ENCODE results near the gene FAM200A. TPM values are rescaled to one million over a fixed set of nuclear protein-coding genes. Genes with fewer than 3 reads are reported as not detected.
A peak's percentile ranks its signal among the peaks of the same experiment; 100 is the strongest.

FAM200A gene
- total and polyA plus RNA-seq, 2 of the 13 experiments (the other 11 are each of a cell fraction or from before 2014, with no cell fraction given) = 4.7 to 6.3 TPM

DNA sequence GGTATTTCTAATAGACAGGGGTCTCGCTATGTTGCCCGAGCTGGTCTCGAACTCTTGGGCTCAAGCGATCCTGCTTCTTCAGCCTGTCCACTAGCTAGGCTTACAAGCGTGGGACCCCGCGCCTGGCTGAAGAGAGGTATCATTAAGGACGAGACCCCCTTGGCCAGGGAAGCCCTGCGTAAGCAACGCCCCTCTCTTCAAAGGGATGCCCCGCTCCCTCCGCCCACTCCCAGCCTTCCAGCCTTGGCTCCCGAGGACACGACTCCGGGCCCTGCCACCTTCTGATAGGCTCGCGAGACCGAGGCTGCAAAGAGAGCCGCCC is 47.7 kb downstream of the FAM200A start:
- ATAC-seq = peak; percentile 88
- POLR2A ChIA-PET = interaction anchor here (0.7 to 2.0 kb wide), 18 partner anchors 12 to 296 kb away, joined by 3 to 42 read pairs (median 6); partner anchors contain the start of genes ATP5MF, BUD31, FAM200A and KPNA7
- Histone ChIP-seq H3K9me3 (ENCODE audit: low read length) (no peaks in the 10 kb centered on the region), H4K20me1 (ENCODE audit: insufficient read depth, low read length) (peaks cover 7% of the 10 kb centered on the region; the same call in 1 of the 2 replicates), H3K27me3 (ENCODE audit: control insufficient read depth in 1 of 2, insufficient read depth in 2 of 2, low read length in 2 of 2) (no peaks in the 10 kb centered on the region; a peak in 1 of 5 replicates), H3K27ac (ENCODE audit: extremely low read length, insufficient read depth, low read length) (peak overlapping the region; percentile 76), H2AFZ (ENCODE audit: low read length) (no peak overlapping the region), H3K79me2 (ENCODE audit: insufficient read depth, low read length) (peaks cover 41% of the 10 kb centered on the region), H3K9ac (ENCODE audit: insufficient read depth, low read depth, low read length) (peak overlapping the region; percentile 80), H3K4me3 (replicated peaks in 1 of 3; ENCODE audit: insufficient read depth in 1 of 3, low read depth in 2 of 3, low read length in 3 of 3) (peak overlapping the region; percentile 87 to 94 (median 88); a peak in 5 of 6 replicates), H3K4me1 (ENCODE audit: insufficient read depth, low read length) (peaks cover 25% of the 10 kb centered on the region), H3K36me3 (replicated peaks in 1 of 2; ENCODE audit: control insufficient read depth in 1 of 2, insufficient read depth in 2 of 2, low read length in 2 of 2) (0 out of 5 replicates have a peak, but pooled peaks cover 0 to 1% of the 10 kb centered on the region in 2 experiments), H3K4me2 (ENCODE audit: low read depth, low read length) (peak overlapping the region; percentile 73)
- DNase-seq (ENCODE audit: low spot score) = peak; percentile 95
- intact Hi-C loops (cut with micrococcal nuclease; ENCODE audit: unreplicated experiment) (loop anchor here (5.0 kb wide), 1 partner anchor 53 kb away; the partner anchor contains the start of gene ZNF655), in situ Hi-C loops (cut with HindIII; ENCODE audit: extremely low pct_ligation_motif_present, low pct_unique_long_range_greater_than_20kb) (no loop called here)
- CTCF ChIA-PET (ENCODE audit: low intra/inter-chr PET ratio, low total read pairs) = no interaction called here
- FAIRE-seq = no peak
- BruUV-seq (replicated peaks) = no TSS peak
- 26% methylated on average over 6 of the region's 19 CpGs for WGBS (ENCODE audit: low lambda C conversion rate)
- TF ChIP-seq ZSCAN22 (CRISPR knock-in tag; IDR thresholded peaks at IDR 0.05) = no peak
- TF ChIP-seq ZNF761 (CRISPR knock-in tag; conservative IDR thresholded peaks at IDR 0.05) = 0 out of 2 replicates have a peak, but pooled peaks have one; percentile 12
- TF ChIP-seq ASH2L (IDR thresholded peaks at IDR 0.05; ENCODE audit: insufficient read length, low read depth, low read length) = no peak
- TF ChIP-seq ZNF770 (CRISPR knock-in tag; IDR thresholded peaks at IDR 0.05) = no peak; the same call in 1 of the 2 replicates
- TF ChIP-seq POLR2A (IDR thresholded peaks at IDR 0.05; ENCODE audit: insufficient read depth in 1 of 2, low read depth in 2 of 2, low read length in 2 of 2) = peak in 1 of 2 experiments; percentile 47; a peak in 1 of 4 replicates
- TF ChIP-seq HBP1 (CRISPR knock-in tag; IDR thresholded peaks at IDR 0.05; ENCODE audit: low read depth) = no peak
- 0 out of 2 replicates have a peak, but pooled peaks have one; percentile 41 for TF ChIP-seq ZBTB7B (CRISPR knock-in tag; IDR thresholded peaks at IDR 0.05)
- TF ChIP-seq, protein P1, sequence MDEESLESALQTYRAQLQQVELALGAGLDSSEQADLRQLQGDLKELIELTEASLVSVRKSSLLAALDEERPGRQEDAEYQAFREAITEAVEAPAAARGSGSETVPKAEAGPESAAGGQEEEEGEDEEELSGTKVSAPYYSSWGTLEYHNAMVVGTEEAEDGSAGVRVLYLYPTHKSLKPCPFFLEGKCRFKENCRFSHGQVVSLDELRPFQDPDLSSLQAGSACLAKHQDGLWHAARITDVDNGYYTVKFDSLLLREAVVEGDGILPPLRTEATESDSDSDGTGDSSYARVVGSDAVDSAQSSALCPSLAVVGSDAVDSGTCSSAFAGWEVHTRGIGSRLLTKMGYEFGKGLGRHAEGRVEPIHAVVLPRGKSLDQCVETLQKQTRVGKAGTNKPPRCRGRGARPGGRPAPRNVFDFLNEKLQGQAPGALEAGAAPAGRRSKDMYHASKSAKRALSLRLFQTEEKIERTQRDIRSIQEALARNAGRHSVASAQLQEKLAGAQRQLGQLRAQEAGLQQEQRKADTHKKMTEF (CRISPR knock-in tag; IDR thresholded peaks at IDR 0.05) = no peak
- no peak for TF ChIP-seq SMARCE1 (IDR thresholded peaks at IDR 0.05; ENCODE audit: borderline replicate concordance)
- TF ChIP-seq FOXP1 (IDR thresholded peaks at IDR 0.05) = no peak
- no peak for TF ChIP-seq FOXP1 (CRISPR knock-in tag; IDR thresholded peaks at IDR 0.05)
- TF ChIP-seq MATR3 (CRISPR knock-in tag; IDR thresholded peaks at IDR 0.05) = no peak
- 0 out of 2 replicates have a peak, but pooled peaks have one; percentile 28 for TF ChIP-seq HIVEP1 (CRISPR knock-in tag; IDR thresholded peaks at IDR 0.05)
- no peak for TF ChIP-seq SMAD9 (CRISPR knock-in tag; IDR thresholded peaks at IDR 0.05)
- TF ChIP-seq, protein P2, sequence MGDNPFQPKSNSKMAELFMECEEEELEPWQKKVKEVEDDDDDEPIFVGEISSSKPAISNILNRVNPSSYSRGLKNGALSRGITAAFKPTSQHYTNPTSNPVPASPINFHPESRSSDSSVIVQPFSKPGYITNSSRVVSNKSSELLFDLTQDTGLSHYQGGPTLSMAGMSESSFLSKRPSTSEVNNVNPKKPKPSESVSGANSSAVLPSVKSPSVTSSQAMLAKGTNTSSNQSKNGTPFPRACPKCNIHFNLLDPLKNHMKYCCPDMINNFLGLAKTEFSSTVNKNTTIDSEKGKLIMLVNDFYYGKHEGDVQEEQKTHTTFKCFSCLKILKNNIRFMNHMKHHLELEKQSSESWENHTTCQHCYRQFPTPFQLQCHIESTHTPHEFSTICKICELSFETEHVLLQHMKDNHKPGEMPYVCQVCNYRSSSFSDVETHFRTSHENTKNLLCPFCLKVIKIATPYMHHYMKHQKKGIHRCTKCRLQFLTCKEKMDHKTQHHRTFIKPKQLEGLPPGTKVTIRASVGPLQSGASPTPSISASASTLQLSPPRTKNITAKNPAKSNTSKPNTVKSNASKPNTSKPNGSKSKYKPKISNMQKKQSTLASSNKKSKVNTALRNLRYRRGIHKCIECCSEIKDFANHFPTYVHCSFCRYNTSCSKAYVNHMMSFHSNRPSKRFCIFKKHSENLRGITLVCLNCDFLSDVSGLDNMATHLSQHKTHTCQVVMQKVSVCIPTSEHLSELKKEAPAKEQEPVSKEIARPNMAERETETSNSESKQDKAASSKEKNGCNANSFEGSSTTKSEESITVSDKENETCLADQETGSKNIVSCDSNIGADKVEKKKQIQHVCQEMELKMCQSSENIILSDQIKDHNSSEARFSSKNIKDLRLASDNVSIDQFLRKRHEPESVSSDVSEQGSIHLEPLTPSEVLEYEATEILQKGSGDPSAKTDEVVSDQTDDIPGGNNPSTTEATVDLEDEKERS (CRISPR knock-in tag; IDR thresholded peaks at IDR 0.05) = no peak; the same call in 1 of the 2 replicates
- TF ChIP-seq ZNF33A (CRISPR knock-in tag; IDR thresholded peaks at IDR 0.05; ENCODE audit: borderline replicate concordance) = no peak
- TF ChIP-seq ZNF619 (CRISPR knock-in tag; IDR thresholded peaks at IDR 0.05) = peak; percentile 22; the same call in 1 of the 2 replicates
- 0 out of 2 replicates have a peak, but pooled peaks have one; percentile 2 for TF ChIP-seq WIZ (CRISPR knock-in tag; IDR thresholded peaks at IDR 0.05)
- TF ChIP-seq U2AF1 (optimal IDR thresholded peaks at IDR 0.05; ENCODE audit: low read depth, low read length) = no peak

Measured in HepG2 (cell line).